ENCODE measurements around the gene HDAC4. TPM values are rescaled to one million over a fixed set of nuclear protein-coding genes. Genes with fewer than 3 reads are reported as not detected.

Gene HDAC4
- total and polyA plus RNA-seq, 7 donors, result 7.9 to 329 (median 129) TPM

- peak overlapping the region; percentile 56 for H3K27ac ChIP-seq
Measured at GRCh38 chr2:239167766-239168444, 232.9 kb downstream of the HDAC4 start.

DNA sequence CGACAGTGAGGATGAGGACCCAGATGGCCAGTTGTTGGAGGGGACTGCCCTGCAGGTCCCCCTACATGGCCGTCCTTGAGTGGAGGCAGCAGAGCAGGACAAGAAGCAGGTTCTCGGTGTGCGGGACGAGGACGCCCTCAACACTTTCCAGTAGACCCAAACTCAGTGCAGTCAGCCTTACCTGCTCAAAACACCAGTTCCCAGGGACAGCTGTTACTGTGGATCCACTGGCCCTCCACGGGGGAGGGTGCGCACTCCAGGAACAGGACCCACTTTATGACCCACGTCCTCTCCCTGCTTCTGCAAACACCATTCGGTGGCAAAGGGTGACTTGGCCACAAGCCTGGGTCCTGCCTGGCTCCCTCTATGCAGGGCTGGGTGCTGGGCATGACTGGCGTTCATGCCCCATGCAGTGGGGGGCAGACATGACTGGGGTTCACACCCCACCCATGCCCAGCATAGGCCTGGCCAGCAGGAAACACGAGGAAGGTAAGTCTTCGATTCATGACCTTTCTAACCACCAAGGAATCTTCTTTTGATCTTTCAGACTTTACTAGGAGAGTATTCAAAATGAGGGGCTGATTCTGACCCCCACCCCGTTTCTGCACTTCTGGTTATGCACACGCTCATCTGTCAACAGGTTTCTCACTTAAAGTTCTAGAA is 233.7 kb downstream of the HDAC4 start:
- TF ChIP-seq, protein P1, sequence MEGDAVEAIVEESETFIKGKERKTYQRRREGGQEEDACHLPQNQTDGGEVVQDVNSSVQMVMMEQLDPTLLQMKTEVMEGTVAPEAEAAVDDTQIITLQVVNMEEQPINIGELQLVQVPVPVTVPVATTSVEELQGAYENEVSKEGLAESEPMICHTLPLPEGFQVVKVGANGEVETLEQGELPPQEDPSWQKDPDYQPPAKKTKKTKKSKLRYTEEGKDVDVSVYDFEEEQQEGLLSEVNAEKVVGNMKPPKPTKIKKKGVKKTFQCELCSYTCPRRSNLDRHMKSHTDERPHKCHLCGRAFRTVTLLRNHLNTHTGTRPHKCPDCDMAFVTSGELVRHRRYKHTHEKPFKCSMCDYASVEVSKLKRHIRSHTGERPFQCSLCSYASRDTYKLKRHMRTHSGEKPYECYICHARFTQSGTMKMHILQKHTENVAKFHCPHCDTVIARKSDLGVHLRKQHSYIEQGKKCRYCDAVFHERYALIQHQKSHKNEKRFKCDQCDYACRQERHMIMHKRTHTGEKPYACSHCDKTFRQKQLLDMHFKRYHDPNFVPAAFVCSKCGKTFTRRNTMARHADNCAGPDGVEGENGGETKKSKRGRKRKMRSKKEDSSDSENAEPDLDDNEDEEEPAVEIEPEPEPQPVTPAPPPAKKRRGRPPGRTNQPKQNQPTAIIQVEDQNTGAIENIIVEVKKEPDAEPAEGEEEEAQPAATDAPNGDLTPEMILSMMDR (IDR thresholded peaks at IDR 0.05), result no peak
- Histone ChIP-seq H3K4me3 (no peak overlapping the region), H3K27me3 (ENCODE audit: insufficient read depth in 3 of 3, low read length in 2 of 3) (no peaks in the 10 kb centered on the region), H3K36me3 (ENCODE audit: insufficient read depth in 1 of 2, low read depth in 1 of 2) (peaks cover 0 to 80% of the 10 kb centered on the region in 2 donors), H3K9me3 (peaks cover 6% of the 10 kb centered on the region), H3K4me1 (peaks cover 3% of the 10 kb centered on the region), H3K27ac (no peak overlapping the region)
- intact Hi-C loops (cut with DNase I), result no loop called here
- 86 to 88% (median 86%) methylated on average over 15 of the region's 15 CpGs for WGBS, 3 donors
- DNase-seq, result peak in 1 of 2 donors; percentile 42
- ATAC-seq, result peak; percentile 15 to 30 (median 22)

More at GRCh38 chr2:239167766-239168444, 232.9 kb downstream of the HDAC4 start:
- TF ChIP-seq, protein P1 (IDR thresholded peaks at IDR 0.05), result no peak
- Histone ChIP-seq H3K4me1 (peaks cover 3% of the 10 kb centered on the region), H3K4me3 (no peak overlapping the region), H3K27me3 (ENCODE audit: insufficient read depth in 3 of 3, low read length in 2 of 3) (no peaks in the 10 kb centered on the region), H3K36me3 (ENCODE audit: insufficient read depth in 1 of 2, low read depth in 1 of 2) (peaks cover 0 to 72% of the 10 kb centered on the region in 2 donors), H3K9me3 (peaks cover 13% of the 10 kb centered on the region)
- ATAC-seq (peak; percentile 59 to 78 (median 73)), DNase-seq (peak; percentile 13 to 65)
- WGBS, 3 donors, result 58 to 75% (median 66%) methylated on average over 19 to 26 of the region's 26 CpGs
- intact Hi-C loops (cut with DNase I), result no loop called here

DNA sequence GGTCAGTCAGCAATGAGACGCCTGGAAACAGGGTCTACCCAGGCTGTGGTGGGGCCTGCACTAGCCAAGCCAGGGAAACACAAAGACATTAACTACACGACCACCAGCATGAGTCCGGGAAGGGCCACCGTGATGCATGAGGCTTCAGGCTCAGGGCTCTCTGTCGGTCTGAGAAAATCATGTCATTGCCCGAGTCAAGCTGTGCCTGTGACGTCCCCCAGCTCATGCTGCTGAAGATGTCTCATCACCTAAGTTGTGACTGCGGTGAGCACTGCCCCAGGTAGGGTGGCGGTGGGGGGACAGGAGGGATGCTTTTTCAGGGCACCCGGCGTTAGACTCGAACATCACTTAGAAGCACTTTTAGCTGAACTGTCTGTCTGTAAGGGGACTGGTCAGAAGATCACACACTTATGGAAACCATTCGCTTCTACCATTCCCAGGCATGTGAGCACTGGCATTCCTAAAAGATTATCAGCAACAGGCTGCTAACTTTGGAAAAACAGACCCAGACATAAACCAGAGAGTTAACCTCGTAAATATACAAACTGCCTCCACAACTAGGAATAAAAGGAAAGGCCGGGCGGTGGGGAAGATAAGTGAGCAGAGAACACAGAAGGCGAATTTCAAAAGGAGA is 234.5 kb downstream of the HDAC4 start:
- 88 to 89% (median 88%) methylated on average over 17 of the region's 17 CpGs for whole genome bisulfite sequencing, 3 donors

DNA sequence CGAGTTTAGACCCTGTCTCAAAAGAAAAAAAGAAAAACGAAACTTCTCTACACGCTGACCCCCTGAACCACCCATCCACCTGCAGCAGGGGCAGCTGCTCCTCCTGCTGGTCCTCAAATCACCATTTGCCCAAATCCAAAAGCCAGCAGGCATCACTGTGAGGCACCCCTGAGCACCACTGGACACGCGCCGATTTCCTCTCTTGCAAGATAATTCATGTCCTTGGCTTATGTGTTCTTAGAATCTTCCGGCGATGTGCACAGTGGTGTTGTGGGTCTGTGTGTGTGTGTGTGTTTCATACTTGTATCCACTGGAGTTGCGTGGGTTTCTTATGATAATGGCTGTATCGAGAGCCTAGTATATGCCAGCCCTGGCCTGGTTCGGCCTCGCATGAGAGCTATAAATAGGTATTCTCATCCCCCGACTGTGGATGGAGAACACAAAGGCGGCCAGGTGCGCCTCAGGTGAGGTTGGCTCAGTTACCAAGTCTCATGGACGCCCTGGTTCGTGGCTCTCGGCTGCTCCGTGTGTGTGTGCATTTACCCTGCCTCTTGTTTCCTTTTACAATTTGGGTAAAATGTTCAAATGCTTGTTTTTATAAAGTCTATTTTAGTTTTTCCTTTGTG is 235.5 kb downstream of the HDAC4 start:
- no peak overlapping the region for H3K27ac ChIP-seq
- peak; percentile 8 to 48 for DNase-seq
- H3K27me3 ChIP-seq (ENCODE audit: insufficient read depth in 3 of 3, low read length in 2 of 3), result no peaks in the 10 kb centered on the region
- no peaks in the 10 kb centered on the region for H3K9me3 ChIP-seq
- peaks cover 3% of the 10 kb centered on the region for H3K4me1 ChIP-seq
- intact Hi-C loops (cut with DNase I), result no loop called here
- WGBS, 3 donors, result 83 to 89% (median 85%) methylated on average over 19 of the region's 19 CpGs
- H3K4me3 ChIP-seq, result no peak overlapping the region
- ATAC-seq, result no peak
- peaks cover 0 to 87% of the 10 kb centered on the region in 2 donors for H3K36me3 ChIP-seq (ENCODE audit: insufficient read depth in 1 of 2, low read depth in 1 of 2)
- TF ChIP-seq, protein P1 (IDR thresholded peaks at IDR 0.05), result no peak

More for the DNA sequence above, 234.5 kb downstream of the HDAC4 start:
- H3K27ac ChIP-seq, result no peak overlapping the region
- peaks cover 3% of the 10 kb centered on the region for H3K4me1 ChIP-seq
- no peaks in the 10 kb centered on the region for H3K27me3 ChIP-seq (ENCODE audit: insufficient read depth in 3 of 3, low read length in 2 of 3)
- intact Hi-C loops (cut with DNase I), result no loop called here
- peaks cover under 1% of the 10 kb centered on the region for H3K9me3 ChIP-seq
- TF ChIP-seq, protein P1 (IDR thresholded peaks at IDR 0.05), result no peak
- H3K4me3 ChIP-seq, result no peak overlapping the region
- ATAC-seq (no peak), DNase-seq (peak; percentile 4 to 42)
- H3K36me3 ChIP-seq (ENCODE audit: insufficient read depth in 1 of 2, low read depth in 1 of 2), result peaks cover 0 to 85% of the 10 kb centered on the region in 2 donors

Data from psoas muscle (tissue), 8 donors.